A549 (cell line): Measurements from ENCODE around the gene SLC24A3. TPM values are rescaled to one million over a fixed set of nuclear protein-coding genes. Genes with fewer than 3 reads are reported as not detected.

ENCODE experiments used
- ATAC-seq, 2 experiments: fragments of 200-7000 bp in 1 of 2; fragments of >200 bp in 1 of 2; cut with Nextera tagmentation in 1 of 2; cut with Tn5 transposase in 1 of 2; 3 replicates each; pipeline versions ENCODE4 v1.8.0 to v1.9.1; 2018 to 2020; ENCODE audit warnings: mild to moderate bottlenecking in 1 of 2, moderate library complexity in 1 of 2
- CTCF ChIA-PET: fragments of 300-600 bp; sonication (Branson Sonifier 250); formaldehyde crosslinking; extraction: SDS; loops from one replicate; lab custom pipeline; 2021; ENCODE audit warnings: antibody characterized with exemption, inconsistent platforms; lab: Yijun Ruan, JAX
- POLR2A ChIA-PET: fragments of 350-600 bp; formaldehyde crosslinking; extraction: SDS; loops from one replicate; lab custom pipeline; 2021; ENCODE audit warnings: antibody characterized with exemption, inconsistent platforms; lab: Yijun Ruan, JAX
- DNase-seq, 2 experiments: peaks; one replicate each; pipeline versions ENCODE4 v3.0.0 to v3.0.0-alpha.2; 2011 to 2016; ENCODE audit warnings: low read depth in 1 of 2, low spot score in 1 of 2
- FAIRE-seq: peaks from 2 replicates; lab custom pipeline; 2011; peaks lifted over from hg19 to GRCh38; lab: Jason Lieb, UNC
- H3K27ac ChIP-seq, 2 experiments: fragments of >200 bp; sonication (Bioruptor Twin); formaldehyde crosslinking; 3 replicates each; pipeline ENCODE4 v1.5.1; 2016 to 2017
- H3K4me1 ChIP-seq: fragments of >200 bp; sonication (Bioruptor Twin); formaldehyde crosslinking; 3 replicates; pipeline ENCODE4 v1.6.1; 2016
- H3K4me2 ChIP-seq: fragments of >200 bp; sonication (Bioruptor Twin); formaldehyde crosslinking; 3 replicates; pipeline ENCODE4 v1.6.1; 2016
- H3K4me3 ChIP-seq: fragments of >200 bp; sonication (Bioruptor Twin); formaldehyde crosslinking; 3 replicates; pipeline ENCODE4 v1.5.1; 2016
- H3K9me3 ChIP-seq: fragments of >200 bp; sonication (Bioruptor Twin); formaldehyde crosslinking; 3 replicates; pipeline ENCODE4 v1.6.1; 2016
- BCL3 ChIP-seq: fragments of >200 bp; sonication (Bioruptor Twin); formaldehyde crosslinking; IDR thresholded peaks from 3 replicates; pipeline ENCODE4 v1.6.1; 2016
- BHLHE40 ChIP-seq: IDR thresholded peaks from 2 replicates; pipeline ENCODE4 v1.6.1; 2012; ENCODE audit warnings: low read depth, low read length, inconsistent platforms
- CBX8 ChIP-seq: fragments of 200-600 bp; sonication (generic); IDR thresholded peaks from 2 replicates; pipeline ENCODE4 v1.6.1; 2016
- CEBPB ChIP-seq, 2 experiments: fragments of >200 bp in 1 of 2; sonication (Bioruptor Twin) in 1 of 2; formaldehyde crosslinking in 1 of 2; IDR thresholded peaks; 2 replicates each; pipeline ENCODE4 v1.6.1; 2012 to 2016
- E2F6 ChIP-seq: IDR thresholded peaks from 2 replicates; pipeline ENCODE4 v1.6.1; 2012; ENCODE audit warnings: low read depth, borderline replicate concordance
- EHMT2 ChIP-seq: fragments of 200-600 bp; sonication (generic); IDR thresholded peaks from 2 replicates; pipeline ENCODE4 v1.6.1; 2016; ENCODE audit warnings: antibody characterized with exemption, low read depth, mild to moderate bottlenecking, moderate library complexity
- ELK1 ChIP-seq: fragments of 150-350 bp; IDR thresholded peaks from 2 replicates; pipeline ENCODE4 v1.6.1; 2014; ENCODE audit warnings: low read depth, mild to moderate bottlenecking, low read length
- EP300 ChIP-seq, 2 experiments: fragments of >200 bp; sonication (Bioruptor Twin); formaldehyde crosslinking; IDR thresholded peaks; 2 replicates in 1 of 2; 3 replicates in 1 of 2; pipeline ENCODE4 v1.6.1; 2016 to 2017
- ESRRA ChIP-seq: fragments of 150-350 bp; IDR thresholded peaks from 2 replicates; pipeline ENCODE4 v1.6.1; 2014; ENCODE audit warnings: mild to moderate bottlenecking, low read length, borderline replicate concordance
- FOSL2 ChIP-seq, 2 experiments: fragments of 450-650 bp in 1 of 2; fragments of >200 bp in 1 of 2; sonication (Bioruptor Twin) in 1 of 2; formaldehyde crosslinking; IDR thresholded peaks; 2 replicates each; pipeline versions ENCODE4 v1.5.0 to v1.6.1; 2016 to 2020; ENCODE audit warnings: mild to moderate bottlenecking in 1 of 2, moderate library complexity in 1 of 2
- FOXS1 ChIP-seq: fragments of 250-450 bp; sonication (Bioruptor Pico); IDR thresholded peaks from 2 replicates; pipeline ENCODE4 v1.5.0; 2020; ENCODE audit warnings: mild to moderate bottlenecking, moderate library complexity
- GATA3 ChIP-seq: IDR thresholded peaks from 2 replicates; pipeline ENCODE4 v1.6.1; 2012; ENCODE audit warnings: borderline replicate concordance
- HDAC2 ChIP-seq: fragments of 200-600 bp; sonication (generic); IDR thresholded peaks from 2 replicates; pipeline ENCODE4 v1.6.1; 2016
- HES2 ChIP-seq: fragments of >200 bp; sonication (Bioruptor Twin); formaldehyde crosslinking; IDR thresholded peaks from 2 replicates; pipeline ENCODE4 v1.6.1; 2016
- HEYL ChIP-seq: fragments of 250-450 bp; sonication (Bioruptor Pico); IDR thresholded peaks from 2 replicates; pipeline ENCODE4 v1.8.0; 2021; ENCODE audit warnings: mild to moderate bottlenecking, moderate library complexity
- HOXB13 ChIP-seq: fragments of 250-450 bp; sonication (Bioruptor Pico); IDR thresholded peaks from 2 replicates; pipeline ENCODE4 v1.5.0; 2020; ENCODE audit warnings: low read depth, mild to moderate bottlenecking, moderate library complexity
- JUN ChIP-seq, 2 experiments: fragments of >200 bp; sonication (Bioruptor Twin); formaldehyde crosslinking; IDR thresholded peaks; 2 replicates in 1 of 2; 3 replicates in 1 of 2; pipeline ENCODE4 v1.6.1; 2016 to 2017
- JUNB ChIP-seq: fragments of >200 bp; sonication (Bioruptor Twin); formaldehyde crosslinking; IDR thresholded peaks from 2 replicates; pipeline ENCODE4 v1.6.1; 2016
- KDM1A ChIP-seq: fragments of 200-600 bp; sonication (generic); IDR thresholded peaks from 2 replicates; pipeline ENCODE4 v1.6.1; 2016; ENCODE audit warnings: low read depth, mild to moderate bottlenecking
- KDM5A ChIP-seq: fragments of 200-600 bp; sonication (generic); IDR thresholded peaks from 2 replicates; pipeline ENCODE4 v1.6.1; 2016; ENCODE audit warnings: antibody characterized with exemption, mild to moderate bottlenecking
- MAX ChIP-seq: IDR thresholded peaks from 2 replicates; pipeline ENCODE4 v1.6.1; 2012
- MYC ChIP-seq: IDR thresholded peaks from 2 replicates; pipeline ENCODE4 v1.6.1; 2012; ENCODE audit warnings: mild to moderate bottlenecking, inconsistent platforms, low read length, improper control_type of control experiment, borderline replicate concordance
- PHF8 ChIP-seq: fragments of 200-600 bp; sonication (generic); IDR thresholded peaks from 2 replicates; pipeline ENCODE4 v1.6.1; 2016; ENCODE audit warnings: low read depth, mild to moderate bottlenecking, antibody characterized with exemption, moderate library complexity, borderline replicate concordance
- RAD21 ChIP-seq, 2 experiments: fragments of >200 bp in 1 of 2; sonication (Bioruptor Twin) in 1 of 2; formaldehyde crosslinking in 1 of 2; IDR thresholded peaks in 1 of 2; conservative IDR thresholded peaks in 1 of 2; 2 replicates in 1 of 2; 3 replicates in 1 of 2; pipeline ENCODE4 v1.6.1; 2012 to 2018; ENCODE audit warnings: inconsistent platforms in 1 of 2
- RARB ChIP-seq: fragments of 250-450 bp; sonication (Bioruptor Pico); IDR thresholded peaks from 2 replicates; pipeline ENCODE4 v1.8.0; 2021; ENCODE audit warnings: mild to moderate bottlenecking, moderate library complexity
- RNF2 ChIP-seq: fragments of 200-600 bp; sonication (generic); IDR thresholded peaks from 2 replicates; pipeline ENCODE4 v1.6.1; 2016; ENCODE audit warnings: low read depth, mild to moderate bottlenecking, antibody characterized with exemption, moderate library complexity, borderline replicate concordance
- SREBF2 ChIP-seq: fragments of 450-650 bp; IDR thresholded peaks from 2 replicates; pipeline ENCODE4 v1.6.1; 2014; ENCODE audit warnings: mild to moderate bottlenecking, moderate library complexity
- WGBS: methylation state at CpG from one replicate; pipeline ENCODE4 v1.1.6; 2017; ENCODE audit errors: missing lambda C conversion rate; 5-methylcytosine and 5-hydroxymethylcytosine counted together
- polyA plus RNA-seq, 4 experiments: library from polyadenylated mRNA; depleted of rRNA in 3 of 4; stranded (reverse); fragments of >200 nt; fragmentation: RNase III in 1 of 4; extraction: RNeasy Plus Mini Kit Qiagen cat#74134 plus additional on column Dnase treatment in 1 of 4; gene quantifications; 2 replicates in 3 of 4; 3 replicates in 1 of 4; pipeline ENCODE4 v1.2.3, GENCODE V29; 2011 to 2017

The SLC24A3 gene
- polyA plus RNA-seq, 2 of the 4 experiments (the other 2 are of a cell fraction): 0.08 TPM; not detected in 1

GRCh38 chr20:19212821-19213502 is 520 bp downstream of the SLC24A3 start (continued):
- no peak for TF ChIP-seq MYC
- TF ChIP-seq MAX: peak; percentile 19; the same call in 1 of the 2 replicates
- no peak for TF ChIP-seq HEYL (CRISPR knock-in tag)
- no peak for TF ChIP-seq RNF2
- TF ChIP-seq FOXS1 (CRISPR knock-in tag): no peak
- TF ChIP-seq BCL3: no peak
- TF ChIP-seq, all 56 proteins: peak for 3

- ATAC-seq (no peak), DNase-seq (no peak), FAIRE-seq (no peak)
- TF ChIP-seq EHMT2 (no peak), JUNB (no peak), HES2 (no peak), MAX (no peak), HEYL (CRISPR knock-in tag) (no peak), ESRRA (no peak), BHLHE40 (no peak), PHF8 (no peak)
- H3K9me3 ChIP-seq: no peaks in the 10 kb centered on the region; the same call in 1 of the 3 replicates
- no peak overlapping the region for H3K4me2 ChIP-seq
- 43% methylated on average over 11 of the region's 11 CpGs for WGBS
- ChIA-PET CTCF (interaction anchor here (1.0 to 2.0 kb wide), 3 partner anchors 8 to 582 kb away, joined by 3 to 6 read pairs (median 4); no protein-coding TSS in a partner anchor), POLR2A (interaction anchor here (0.6 kb wide), 1 partner anchor 799 kb away, joined by 3 read pairs; no protein-coding TSS in a partner anchor)
- no peak overlapping the region for H3K27ac ChIP-seq
- H3K4me1 ChIP-seq: peaks cover 9% of the 10 kb centered on the region; the same call in 1 of the 3 replicates
- H3K4me3 ChIP-seq: no peak overlapping the region
These were observed 1.6 kb downstream of the SLC24A3 start for GRCh38 chr20:19213946-19214490.

GRCh38 chr20:19218411-19218810 is 6.0 kb downstream of the SLC24A3 start:
- WGBS: 6% methylated on average over 2 of the region's 2 CpGs
- no peak for FAIRE-seq
- Histone ChIP-seq H3K4me1 (no peaks in the 10 kb centered on the region), H3K9me3 (no peaks in the 10 kb centered on the region), H3K27ac (no peak overlapping the region), H3K4me2 (no peak overlapping the region), H3K4me3 (no peak overlapping the region)
- ChIA-PET CTCF (interaction anchor here (0.8 to 8.9 kb wide), 2 partner anchors 13 to 586 kb away, joined by 5 to 58 read pairs; no protein-coding TSS in a partner anchor), POLR2A (no interaction called here)
- DNase-seq: no peak
- ATAC-seq: no peak
- no peak for TF ChIP-seq RNF2
- no peak for TF ChIP-seq GATA3
- TF ChIP-seq FOSL2 (IDR thresholded peaks at IDR 0.05): no peak
- TF ChIP-seq FOSL2 (CRISPR knock-in tag; IDR thresholded peaks at IDR 0.05): no peak
- no peak for TF ChIP-seq KDM5A
- TF ChIP-seq ELK1: no peak
- TF ChIP-seq FOXS1 (CRISPR knock-in tag): no peak
- no peak for TF ChIP-seq SREBF2
- TF ChIP-seq RARB (CRISPR knock-in tag): no peak
- no peak for TF ChIP-seq CEBPB (IDR thresholded peaks at IDR 0.05)
- no peak for TF ChIP-seq ESRRA
- TF ChIP-seq KDM1A: no peak
- no peak for TF ChIP-seq JUN (IDR thresholded peaks at IDR 0.05)
- TF ChIP-seq EP300 (IDR thresholded peaks at IDR 0.05): no peak
- TF ChIP-seq MAX: no peak
- TF ChIP-seq CBX8: no peak
- TF ChIP-seq HDAC2: no peak
- no peak for TF ChIP-seq E2F6
- no peak for TF ChIP-seq HOXB13
- TF ChIP-seq RAD21 (conservative IDR thresholded peaks at IDR 0.05 in 1 of 2, IDR thresholded peaks at IDR 0.05 in 1 of 2): no peak
